Limb (tissue), 2 donors: Measurements from ENCODE around the gene FCMR.

Experiments
- DNase-seq, 2 donors: peaks; one replicate each; pipeline ENCODE4 v3.0.0-alpha.2; 2016; ENCODE audit errors: extremely low spot score in 2 of 2

Gene FCMR

DNA sequence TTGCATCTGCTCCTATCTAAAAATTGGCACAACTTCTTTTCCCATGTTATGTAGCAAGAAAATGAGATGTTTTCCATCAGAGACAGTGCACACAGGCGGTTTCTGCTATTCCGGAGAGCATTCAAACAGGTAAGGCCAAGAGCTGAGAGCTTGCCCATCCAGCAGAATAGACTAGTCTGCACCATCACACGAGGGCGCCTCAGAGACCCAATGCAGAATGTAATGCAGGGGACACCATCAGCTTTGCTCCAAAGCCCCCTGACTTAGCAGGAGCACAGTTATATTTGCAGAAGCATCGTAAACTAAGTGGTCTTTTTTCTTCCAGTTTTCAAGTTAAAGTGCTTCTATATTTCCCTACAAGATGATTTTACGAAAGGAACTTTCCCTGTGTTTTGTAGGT is 19.8 kb downstream of the FCMR start:
- no peak for DNase-seq

DNA sequence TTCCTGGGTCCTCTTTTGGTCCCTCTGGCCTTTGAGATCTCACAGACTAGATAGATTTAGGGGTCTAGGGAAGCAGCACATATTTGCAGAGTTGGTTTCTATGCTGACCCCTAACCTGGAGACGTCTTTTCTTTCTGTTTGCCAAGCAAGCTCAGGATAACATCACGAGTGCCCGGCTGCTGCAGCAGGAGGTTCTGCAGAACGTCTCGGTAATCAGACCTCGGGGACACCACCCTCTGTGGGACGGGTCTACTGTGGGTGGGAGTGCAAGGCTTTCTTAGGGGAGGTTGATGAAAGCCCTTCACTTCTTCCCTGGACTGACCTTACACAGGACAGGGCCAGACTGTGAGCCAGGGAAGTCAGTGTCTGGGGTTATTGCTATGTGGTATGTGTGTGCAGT is 21.6 kb downstream of the FCMR start:
- no peak for DNase-seq

DNA sequence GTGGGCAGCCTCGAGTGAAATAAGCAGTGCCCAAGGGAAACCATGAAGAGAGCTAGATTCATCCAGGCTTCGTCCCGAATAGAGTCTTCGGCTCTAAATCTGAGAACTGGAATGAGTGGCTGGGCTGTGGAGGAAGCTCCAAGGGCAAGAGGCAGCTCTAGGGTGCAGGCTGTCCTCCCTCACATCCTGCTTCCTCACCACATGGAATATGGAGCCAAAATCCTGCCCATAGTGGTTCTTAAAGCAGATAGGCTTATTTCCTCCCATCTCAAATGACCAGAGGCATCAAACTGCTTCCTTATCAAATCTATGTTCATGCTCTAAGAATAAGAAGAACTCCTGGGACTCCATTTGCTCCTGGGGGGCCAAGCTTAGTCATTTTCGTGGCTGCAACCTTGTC is 22.0 kb downstream of the FCMR start:
- DNase-seq: no peak

GRCh38 chr1:206898915-206899431 is 22.8 kb downstream of the FCMR start:
- no peak for DNase-seq

DNA sequence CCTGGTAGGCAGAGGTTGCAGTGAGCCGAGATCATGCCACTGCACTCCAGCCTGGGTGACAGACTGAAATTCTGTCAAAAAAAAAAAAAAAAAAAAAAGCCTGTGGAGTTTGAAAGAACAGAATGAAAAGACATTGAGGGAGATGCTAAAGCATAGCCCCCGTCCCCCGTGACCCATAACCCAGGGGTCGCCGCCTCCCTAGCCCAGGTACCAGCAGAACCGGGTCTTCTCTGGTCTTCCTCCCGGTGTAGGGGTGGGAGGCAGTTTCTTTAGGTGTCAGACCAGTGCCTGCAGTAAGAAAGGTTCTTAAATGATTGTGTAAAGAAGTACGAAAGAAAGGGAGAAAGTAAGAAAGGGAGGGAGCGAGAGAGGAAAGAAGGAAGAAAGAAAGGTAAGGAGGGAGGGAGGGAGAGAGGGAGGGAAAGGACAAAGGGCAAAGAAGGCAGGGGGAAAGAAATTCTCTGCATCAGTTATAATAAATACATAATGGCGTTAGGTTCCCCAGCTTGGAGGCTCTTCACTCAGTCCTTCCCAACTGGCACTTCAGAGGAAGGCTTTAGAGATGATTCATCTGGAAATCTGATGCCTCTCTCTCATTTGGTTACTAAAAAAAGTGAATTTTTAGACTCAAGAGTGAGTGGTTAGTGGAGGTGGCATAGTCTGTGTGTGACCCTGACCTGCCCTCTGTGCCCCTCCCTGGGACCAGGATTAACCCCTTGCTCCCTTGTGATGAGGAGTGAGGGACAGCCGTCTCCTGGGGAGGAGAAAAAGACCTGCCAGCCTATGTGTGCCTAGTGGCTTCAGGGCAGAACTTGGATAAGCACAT is 23.4 kb downstream of the FCMR start:
- DNase-seq: no peak

- DNase-seq: no peak
These were observed 24.6 kb downstream of the FCMR start, which contains the start of gene IL24 for GRCh38 chr1:206897175-206897574. Gene IL24, plus strand, starts transcription at chr1:206897443. Its CDS starts 390 bp downstream, at chr1:206897833.

DNA sequence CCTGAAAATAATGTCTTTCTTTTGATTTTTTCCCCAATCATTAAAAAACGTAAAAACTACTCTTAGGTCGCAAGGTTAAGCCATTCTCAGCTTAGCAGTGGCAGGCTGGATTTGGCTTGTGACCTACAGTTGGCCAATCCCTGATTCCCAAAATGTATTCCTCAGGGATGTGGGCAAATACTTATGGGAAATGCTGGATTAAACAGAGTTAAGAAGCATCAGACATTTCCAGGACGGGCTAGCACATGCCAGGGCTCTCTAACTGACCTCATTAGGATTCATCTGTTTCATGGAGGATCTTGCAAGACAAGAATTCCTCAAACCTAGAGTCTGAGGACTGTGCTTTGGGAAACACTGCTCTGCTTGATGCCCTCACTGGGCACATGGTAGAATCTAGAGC is 25.5 kb downstream of the FCMR start:
- no peak for DNase-seq

DNA sequence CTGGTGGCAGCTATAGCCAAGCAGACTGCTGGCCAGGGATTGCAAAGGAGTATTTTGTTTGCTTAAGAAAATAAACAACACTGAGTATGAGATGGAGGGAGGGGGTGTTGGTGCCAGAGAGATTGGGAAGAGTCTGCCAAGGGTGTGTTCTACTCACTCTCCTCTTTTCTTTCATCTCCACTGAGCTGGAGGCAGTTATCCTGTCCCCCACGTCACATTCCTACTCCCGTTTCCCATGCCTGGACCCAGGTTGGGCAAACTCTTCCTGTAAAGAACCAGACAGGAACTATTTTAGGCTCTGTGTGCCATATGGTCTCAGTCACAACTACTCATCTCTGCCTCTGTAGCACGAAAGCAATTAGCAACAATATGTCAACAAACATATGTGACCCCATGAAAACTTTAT is 25.9 kb downstream of the FCMR start:
- DNase-seq: no peak

- DNase-seq: no peak
These were observed 26.4 kb downstream of the FCMR start for GRCh38 chr1:206895325-206895724.

- no peak for DNase-seq
These were observed 28.4 kb downstream of the FCMR start for GRCh38 chr1:206893380-206893779.

DNA sequence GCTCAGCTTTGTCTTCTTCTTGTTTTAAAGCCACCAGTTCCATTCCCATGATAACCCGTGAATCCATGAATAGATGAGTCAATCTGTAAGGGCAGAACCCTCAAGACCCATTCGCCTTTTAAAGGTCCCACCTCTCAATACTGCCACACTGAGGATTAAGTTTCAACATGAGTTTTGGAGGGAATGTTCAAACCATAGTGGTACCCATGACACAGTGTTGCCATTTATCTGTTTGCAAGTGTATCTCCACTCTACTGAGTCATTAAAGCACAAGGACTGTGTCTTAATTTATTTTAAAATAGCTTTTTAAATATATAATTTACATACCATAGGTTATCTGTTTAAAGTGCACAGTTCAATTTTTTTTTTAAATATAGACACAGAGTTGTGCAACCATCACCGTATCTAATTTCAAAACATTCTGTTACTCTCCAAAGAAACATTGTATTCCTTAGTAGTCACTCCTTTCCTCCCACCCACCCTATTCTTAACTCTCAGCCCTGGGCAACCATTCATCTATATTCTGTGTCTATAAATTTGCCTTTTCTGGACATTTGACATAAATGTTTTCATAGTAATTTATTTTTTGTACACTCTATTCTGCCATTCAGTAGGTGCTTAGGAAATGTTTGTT is 29.3 kb downstream of the FCMR start:
- DNase-seq: no peak

- DNase-seq: no peak
These were observed 30.3 kb downstream of the FCMR start for GRCh38 chr1:206891412-206891811.

DNA sequence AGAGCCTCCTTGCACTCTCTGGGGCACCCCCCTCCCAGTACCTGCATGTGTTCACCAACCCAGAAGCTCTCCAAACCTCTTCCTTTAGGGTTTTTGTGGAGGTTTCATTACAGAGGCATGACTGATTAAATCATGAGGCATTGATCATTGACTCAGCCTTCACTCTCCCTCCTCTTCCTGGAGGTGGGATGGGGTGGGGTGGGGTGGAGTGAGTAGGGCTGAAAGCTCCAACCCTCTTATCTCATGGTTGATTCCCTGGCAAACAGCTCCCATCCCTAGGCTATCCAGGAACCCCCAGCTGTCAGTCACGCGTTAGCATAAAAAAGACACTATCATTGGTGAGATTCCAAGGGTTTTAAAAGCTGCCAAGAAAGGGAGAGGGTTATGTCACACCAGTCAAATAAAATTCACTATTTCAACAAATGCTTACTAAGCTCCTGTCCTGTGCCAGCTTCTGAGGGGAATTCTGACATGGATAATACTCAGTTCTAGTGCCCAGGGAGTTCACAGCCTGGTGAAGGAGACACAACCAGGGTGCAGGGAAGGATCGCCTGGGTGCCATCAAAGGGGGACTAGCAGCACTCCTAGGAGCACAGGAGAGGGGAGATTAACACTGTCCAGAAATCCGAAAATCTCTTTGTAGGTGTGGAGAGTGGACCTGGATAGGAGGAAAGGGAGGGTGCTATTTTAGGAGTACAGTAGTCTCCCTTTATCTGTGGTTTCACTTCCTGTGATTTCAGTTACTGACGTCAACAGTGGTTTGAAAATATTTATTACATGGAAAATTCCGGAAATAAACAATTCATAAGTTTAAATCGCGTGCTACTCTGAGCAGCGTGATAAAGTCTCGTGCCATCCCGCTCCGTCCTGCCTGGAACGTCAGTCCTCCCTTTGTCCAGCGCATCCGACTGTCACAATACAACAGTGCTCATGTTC is 31.3 kb downstream of the FCMR start:
- no peak for DNase-seq

GRCh38 chr1:206887701-206888100 is 34.0 kb downstream of the FCMR start:
- no peak for DNase-seq

- no peak for DNase-seq
These were observed 34.9 kb downstream of the FCMR start for GRCh38 chr1:206886831-206887230.

DNA sequence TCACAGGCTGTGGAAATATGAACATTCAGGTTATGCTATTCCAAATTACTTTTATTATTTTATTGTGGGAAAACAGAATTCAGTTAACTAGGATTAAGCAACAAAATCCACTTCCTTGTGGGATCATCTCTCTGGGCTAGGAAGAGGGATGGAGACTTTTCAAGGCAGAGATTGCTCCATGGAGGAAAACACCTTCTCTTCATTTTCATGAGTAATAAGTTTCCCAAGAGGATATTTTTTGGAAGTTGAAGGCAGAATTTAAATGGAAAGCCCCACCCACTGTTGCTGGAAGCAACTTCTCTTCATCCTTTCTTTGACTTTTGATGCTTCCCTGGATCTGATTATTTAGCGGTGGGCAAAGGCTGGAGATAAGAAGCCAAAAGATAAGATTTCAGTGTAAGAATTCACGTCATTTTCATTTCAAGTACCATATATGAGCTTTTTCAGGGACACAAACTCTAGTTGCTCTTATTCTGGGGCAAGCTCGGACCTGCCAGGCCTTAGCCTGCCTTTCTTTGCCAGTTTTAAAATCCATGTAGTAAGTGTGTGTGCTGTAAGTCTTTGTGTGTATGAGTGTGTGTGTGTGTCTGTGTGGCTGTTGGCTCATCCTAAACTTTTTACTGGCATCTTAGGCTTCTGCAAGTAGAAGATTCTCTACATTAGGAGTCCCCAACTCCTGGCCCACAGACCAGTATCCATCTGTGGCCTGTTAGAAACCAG is 36.2 kb downstream of the FCMR start:
- no peak for DNase-seq

DNA sequence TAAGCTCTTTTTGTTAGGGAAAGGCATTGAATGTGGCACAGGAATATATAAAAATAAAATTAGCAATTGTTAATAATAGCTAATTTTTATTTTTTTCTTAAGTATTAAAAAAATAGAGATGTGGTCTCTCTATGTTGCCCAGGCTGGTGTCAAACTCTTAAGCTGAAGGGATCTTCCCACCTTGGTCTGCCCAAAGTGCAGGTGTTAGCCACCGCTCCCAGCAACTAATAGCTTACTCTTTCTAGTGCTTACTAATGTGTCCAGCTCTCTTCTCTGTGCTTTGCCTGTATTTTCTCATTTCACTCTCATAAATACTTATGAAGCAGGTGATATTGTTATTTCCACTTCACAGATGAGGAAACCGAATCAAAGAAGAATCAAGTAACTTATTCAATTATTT is 37.9 kb downstream of the FCMR start:
- no peak for DNase-seq

GRCh38 chr1:206883160-206883559 is 38.6 kb downstream of the FCMR start:
- no peak for DNase-seq

GRCh38 chr1:206882555-206882954 is 39.2 kb downstream of the FCMR start:
- no peak for DNase-seq

GRCh38 chr1:206880314-206880713 is 41.4 kb downstream of the FCMR start:
- DNase-seq: no peak

DNA sequence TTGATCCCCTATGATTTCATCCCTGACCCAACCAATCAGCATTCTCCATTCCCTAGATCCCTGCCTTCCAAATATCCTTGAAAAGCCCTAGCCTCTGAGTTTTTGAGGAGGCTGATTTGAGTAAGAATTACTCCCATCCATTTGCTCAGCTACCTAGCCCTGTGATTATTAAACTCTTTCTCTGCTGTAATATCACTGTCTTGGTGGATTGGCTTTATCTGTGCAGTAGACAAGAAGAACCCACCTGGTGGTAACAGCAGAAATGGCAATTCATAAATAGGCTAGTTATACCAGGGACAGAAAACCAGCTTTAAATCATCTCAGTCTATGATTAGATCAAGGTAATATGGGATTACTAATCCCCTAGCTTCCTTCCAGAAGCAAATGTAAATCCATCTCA is 43.3 kb downstream of the FCMR start:
- DNase-seq: no peak
